ENCODE results near the gene WEE2.

Gene WEE2

DNA sequence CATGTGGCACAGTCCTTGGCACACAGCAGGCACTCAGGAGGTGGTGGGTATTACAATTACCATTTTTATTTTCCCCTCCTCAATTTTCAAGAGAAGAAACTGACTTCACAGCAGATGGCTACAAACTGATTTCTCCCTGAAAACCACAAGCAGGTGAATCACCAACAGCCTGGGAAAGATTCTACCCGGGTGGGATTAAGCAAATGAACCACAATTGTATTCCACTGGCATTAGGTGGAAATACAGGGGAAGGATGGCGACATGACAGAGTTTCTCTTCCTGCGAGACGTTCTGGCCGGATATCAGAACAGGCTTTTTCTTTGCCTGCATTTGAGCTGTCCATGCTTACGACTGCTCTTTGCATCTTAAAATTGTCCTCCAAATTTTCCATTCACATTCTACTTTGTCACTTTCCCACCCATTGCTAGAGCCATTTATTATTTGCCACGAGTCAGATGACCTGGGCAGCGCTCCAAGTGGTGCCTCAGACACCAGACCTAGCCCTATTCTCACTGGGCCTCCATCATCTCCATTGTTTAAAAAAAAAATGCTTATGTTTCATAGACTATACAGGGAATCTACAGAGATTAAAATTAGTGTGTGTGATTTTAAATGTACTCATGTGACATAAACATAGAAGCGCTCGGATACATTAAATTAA, 10.8 kb upstream of the WEE2 start:
- no peak overlapping the region for H2AFZ ChIP-seq (ENCODE audit: low read depth, low read length, severe bottlenecking)
- TF ChIP-seq, protein P1, sequence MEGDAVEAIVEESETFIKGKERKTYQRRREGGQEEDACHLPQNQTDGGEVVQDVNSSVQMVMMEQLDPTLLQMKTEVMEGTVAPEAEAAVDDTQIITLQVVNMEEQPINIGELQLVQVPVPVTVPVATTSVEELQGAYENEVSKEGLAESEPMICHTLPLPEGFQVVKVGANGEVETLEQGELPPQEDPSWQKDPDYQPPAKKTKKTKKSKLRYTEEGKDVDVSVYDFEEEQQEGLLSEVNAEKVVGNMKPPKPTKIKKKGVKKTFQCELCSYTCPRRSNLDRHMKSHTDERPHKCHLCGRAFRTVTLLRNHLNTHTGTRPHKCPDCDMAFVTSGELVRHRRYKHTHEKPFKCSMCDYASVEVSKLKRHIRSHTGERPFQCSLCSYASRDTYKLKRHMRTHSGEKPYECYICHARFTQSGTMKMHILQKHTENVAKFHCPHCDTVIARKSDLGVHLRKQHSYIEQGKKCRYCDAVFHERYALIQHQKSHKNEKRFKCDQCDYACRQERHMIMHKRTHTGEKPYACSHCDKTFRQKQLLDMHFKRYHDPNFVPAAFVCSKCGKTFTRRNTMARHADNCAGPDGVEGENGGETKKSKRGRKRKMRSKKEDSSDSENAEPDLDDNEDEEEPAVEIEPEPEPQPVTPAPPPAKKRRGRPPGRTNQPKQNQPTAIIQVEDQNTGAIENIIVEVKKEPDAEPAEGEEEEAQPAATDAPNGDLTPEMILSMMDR (IDR thresholded peaks at IDR 0.05; ENCODE audit: insufficient read depth, low read length, poor library complexity, severe bottlenecking), result no peak
- TF ChIP-seq EZH2phosphoT487 (conservative IDR thresholded peaks at IDR 0.05; ENCODE audit: low read length), result no peak
- H3K9me3 ChIP-seq (ENCODE audit: insufficient read depth, low read length), result no peaks in the 10 kb centered on the region
- H3K27me3 ChIP-seq (ENCODE audit: low read length), result no peaks in the 10 kb centered on the region
- no peaks in the 10 kb centered on the region for H3K36me3 ChIP-seq (ENCODE audit: low read length)
- no peaks in the 10 kb centered on the region; the same call in 1 of the 2 replicates for H3F3A ChIP-seq (ENCODE audit: insufficient read depth)
- no peak overlapping the region for H3K4me2 ChIP-seq (ENCODE audit: low read depth, low read length, poor library complexity, severe bottlenecking)
- H3K9me2 ChIP-seq (replicated peaks; ENCODE audit: insufficient read depth, low read length), result no peaks in the 10 kb centered on the region
- H3K9ac ChIP-seq (ENCODE audit: low read length), result no peak overlapping the region
- no peaks in the 10 kb centered on the region for H3K79me2 ChIP-seq (ENCODE audit: insufficient read depth, low read length)
- H3K4me3 ChIP-seq (ENCODE audit: insufficient read depth, low read length, poor library complexity, severe bottlenecking), result no peak overlapping the region
- no peak overlapping the region for H3K27ac ChIP-seq (ENCODE audit: low read depth, low read length)
- no peaks in the 10 kb centered on the region for H4K20me1 ChIP-seq (ENCODE audit: low read depth, low read length)

DNA sequence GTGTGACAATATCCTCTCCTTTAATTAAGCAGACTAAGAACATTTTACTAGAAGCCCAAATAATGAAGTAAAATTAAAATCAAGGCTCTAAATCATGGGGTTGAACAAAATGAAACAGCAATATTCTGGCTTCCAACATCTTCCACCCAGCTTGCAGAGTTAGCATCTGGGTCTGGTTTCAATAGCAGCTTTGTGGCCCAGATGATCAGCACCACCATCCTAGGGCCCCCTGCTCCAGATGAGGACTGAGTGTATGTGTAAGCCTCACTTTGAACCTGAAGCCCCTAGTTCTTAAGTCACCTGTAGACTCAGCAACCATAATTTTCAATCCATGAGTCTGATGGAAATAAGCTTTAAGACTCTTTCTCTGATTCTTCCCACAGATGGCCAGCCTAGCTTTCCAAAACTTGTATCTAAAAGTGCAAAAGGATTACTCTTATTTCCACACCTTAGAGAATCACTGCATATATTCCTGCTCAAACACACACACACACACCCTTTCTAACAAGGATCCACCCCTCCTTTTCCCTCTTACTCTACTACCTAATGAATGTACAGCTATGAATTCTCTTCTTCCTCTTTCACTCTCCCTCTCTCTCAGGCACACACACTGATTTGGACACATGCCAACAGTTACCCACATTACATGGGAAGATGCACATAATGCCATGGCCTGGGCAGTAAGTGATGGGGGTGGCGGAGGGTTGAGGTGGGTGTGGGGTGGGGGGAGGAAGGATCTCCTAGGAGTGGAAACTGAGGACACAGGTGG, 9.7 kb upstream of the WEE2 start:
- no peaks in the 10 kb centered on the region for H3K79me2 ChIP-seq (ENCODE audit: insufficient read depth, low read length)
- no peaks in the 10 kb centered on the region for H3K27me3 ChIP-seq (ENCODE audit: low read length)
- no peak overlapping the region for H3K4me2 ChIP-seq (ENCODE audit: low read depth, low read length, poor library complexity, severe bottlenecking)
- TF ChIP-seq, protein P1 (IDR thresholded peaks at IDR 0.05; ENCODE audit: insufficient read depth, low read length, poor library complexity, severe bottlenecking), result no peak
- no peak for TF ChIP-seq EZH2phosphoT487 (conservative IDR thresholded peaks at IDR 0.05; ENCODE audit: low read length)
- no peak overlapping the region for H3K9ac ChIP-seq (ENCODE audit: low read length)
- no peaks in the 10 kb centered on the region for H4K20me1 ChIP-seq (ENCODE audit: low read depth, low read length)
- no peaks in the 10 kb centered on the region for H3K9me3 ChIP-seq (ENCODE audit: insufficient read depth, low read length)
- no peaks in the 10 kb centered on the region for H3K36me3 ChIP-seq (ENCODE audit: low read length)
- H3K4me3 ChIP-seq (ENCODE audit: insufficient read depth, low read length, poor library complexity, severe bottlenecking), result no peak overlapping the region
- H3K9me2 ChIP-seq (replicated peaks; ENCODE audit: insufficient read depth, low read length), result no peaks in the 10 kb centered on the region
- H3K27ac ChIP-seq (ENCODE audit: low read depth, low read length), result no peak overlapping the region
- no peak overlapping the region for H2AFZ ChIP-seq (ENCODE audit: low read depth, low read length, severe bottlenecking)
- no peaks in the 10 kb centered on the region; the same call in 1 of the 2 replicates for H3F3A ChIP-seq (ENCODE audit: insufficient read depth)

DNA sequence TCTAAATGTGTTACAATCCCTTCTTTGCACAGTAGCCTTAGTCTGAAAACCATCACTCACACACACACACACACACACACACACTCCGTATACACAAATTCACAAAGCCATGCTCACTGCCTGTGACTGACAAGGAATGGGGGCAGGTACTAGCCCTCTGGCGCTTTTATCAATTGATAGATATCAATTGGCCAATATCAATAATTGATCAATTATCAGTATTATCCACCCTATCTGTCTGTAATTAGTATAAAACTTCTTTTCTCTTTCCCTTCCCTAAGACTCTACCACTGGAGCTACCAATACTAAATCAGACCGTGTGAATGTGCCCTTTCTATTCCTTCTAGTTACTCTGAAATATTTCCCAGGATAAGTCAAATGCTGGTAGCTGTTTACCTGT, 8.3 kb upstream of the WEE2 start:
- Histone ChIP-seq H3K79me2 (ENCODE audit: insufficient read depth, low read length) (no peaks in the 10 kb centered on the region), H4K20me1 (ENCODE audit: low read depth, low read length) (no peaks in the 10 kb centered on the region), H3K9ac (ENCODE audit: low read length) (no peak overlapping the region)

More for the DNA sequence above, 8.3 kb upstream of the WEE2 start:
- no peaks in the 10 kb centered on the region for H3K27me3 ChIP-seq (ENCODE audit: low read length)
- TF ChIP-seq, protein P1 (IDR thresholded peaks at IDR 0.05; ENCODE audit: insufficient read depth, low read length, poor library complexity, severe bottlenecking), result no peak
- no peak for TF ChIP-seq EZH2phosphoT487 (conservative IDR thresholded peaks at IDR 0.05; ENCODE audit: low read length)
- no peaks in the 10 kb centered on the region; the same call in 1 of the 2 replicates for H3F3A ChIP-seq (ENCODE audit: insufficient read depth)
- no peak overlapping the region for H3K27ac ChIP-seq (ENCODE audit: low read depth, low read length)
- no peaks in the 10 kb centered on the region for H3K36me3 ChIP-seq (ENCODE audit: low read length)
- H3K9me3 ChIP-seq (ENCODE audit: insufficient read depth, low read length), result no peaks in the 10 kb centered on the region
- no peak overlapping the region for H2AFZ ChIP-seq (ENCODE audit: low read depth, low read length, severe bottlenecking)
- H3K4me2 ChIP-seq (ENCODE audit: low read depth, low read length, poor library complexity, severe bottlenecking), result no peak overlapping the region
- H3K4me3 ChIP-seq (ENCODE audit: insufficient read depth, low read length, poor library complexity, severe bottlenecking), result no peak overlapping the region
- no peaks in the 10 kb centered on the region for H3K9me2 ChIP-seq (replicated peaks; ENCODE audit: insufficient read depth, low read length)
